T-helper 2 cell treated with Interferon-gamma antibody and Interleukin-4, amounts not matched to agents 5 μg/mL and 100 μg/mL, for 36 hours (primary cell): ENCODE data around the gene OFD1.

Experiments
- DNase-seq: peaks from one replicate; pipeline ENCODE4 v3.0.0; 2021; ENCODE audit warnings: low spot score
- H3K27ac Mint-ChIP-seq: one replicate; pipeline ENCODE4 v1.8.0; 2021; ENCODE audit warnings: mild to moderate bottlenecking, mixed read lengths
- H3K27me3 Mint-ChIP-seq: one replicate; pipeline ENCODE4 v1.8.0; 2021; ENCODE audit warnings: low read depth, mixed read lengths
- H3K36me3 Mint-ChIP-seq: one replicate; pipeline ENCODE4 v1.8.0; 2021; ENCODE audit warnings: low read depth, mixed read lengths
- H3K4me1 Mint-ChIP-seq: one replicate; pipeline ENCODE4 v1.8.0; 2021; ENCODE audit warnings: low read depth, mixed read lengths
- H3K4me3 Mint-ChIP-seq: one replicate; pipeline ENCODE4 v1.8.0; 2022; ENCODE audit warnings: mild to moderate bottlenecking, moderate library complexity, mixed read lengths
- H3K9me3 Mint-ChIP-seq: one replicate; pipeline ENCODE4 v1.8.0; 2021; ENCODE audit warnings: mixed read lengths

OFD1 gene

GRCh38 chrX:13750812-13751211 is 16.3 kb downstream of the OFD1 start:
- no peak for DNase-seq
- H3K4me3 Mint-ChIP-seq = no peak overlapping the region

GRCh38 chrX:13752141-13752540 is 17.6 kb downstream of the OFD1 start:
- Mint-ChIP-seq H3K27me3 (no peaks in the 10 kb centered on the region), H3K9me3 (no peaks in the 10 kb centered on the region), H3K27ac (no peak overlapping the region), H3K4me3 (no peak overlapping the region), H3K36me3 (peaks cover 19% of the 10 kb centered on the region), H3K4me1 (peaks cover 23% of the 10 kb centered on the region)
- no peak for DNase-seq

More at GRCh38 chrX:13750812-13751211, 16.3 kb downstream of the OFD1 start:
- Mint-ChIP-seq H3K4me1 (peaks cover 23% of the 10 kb centered on the region), H3K27ac (no peak overlapping the region), H3K36me3 (peaks cover 29% of the 10 kb centered on the region), H3K27me3 (no peaks in the 10 kb centered on the region), H3K9me3 (no peaks in the 10 kb centered on the region)

GRCh38 chrX:13752646-13753045 is 18.1 kb downstream of the OFD1 start:
- H3K27me3 Mint-ChIP-seq = no peaks in the 10 kb centered on the region
- peaks cover 18% of the 10 kb centered on the region for H3K4me1 Mint-ChIP-seq
- H3K9me3 Mint-ChIP-seq = no peaks in the 10 kb centered on the region
- H3K4me3 Mint-ChIP-seq = no peak overlapping the region
- H3K36me3 Mint-ChIP-seq = peaks cover 14% of the 10 kb centered on the region
- H3K27ac Mint-ChIP-seq = no peak overlapping the region
- no peak for DNase-seq

- Mint-ChIP-seq H3K9me3 (no peaks in the 10 kb centered on the region), H3K27me3 (no peaks in the 10 kb centered on the region), H3K27ac (no peak overlapping the region), H3K4me1 (peaks cover 18% of the 10 kb centered on the region), H3K36me3 (peaks cover 22% of the 10 kb centered on the region), H3K4me3 (no peak overlapping the region)
- DNase-seq = no peak
These were observed 20.2 kb downstream of the OFD1 start for GRCh38 chrX:13754765-13755164.

GRCh38 chrX:13755254-13755653 is 20.7 kb downstream of the OFD1 start:
- H3K4me3 Mint-ChIP-seq = no peak overlapping the region
- H3K27ac Mint-ChIP-seq = peak overlapping the region; percentile 31
- H3K36me3 Mint-ChIP-seq = peaks cover 25% of the 10 kb centered on the region

GRCh38 chrX:13756381-13756780 is 21.8 kb downstream of the OFD1 start:
- DNase-seq = no peak
- Mint-ChIP-seq H3K27ac (no peak overlapping the region), H3K4me1 (peaks cover 20% of the 10 kb centered on the region), H3K4me3 (no peak overlapping the region), H3K9me3 (no peaks in the 10 kb centered on the region), H3K27me3 (no peaks in the 10 kb centered on the region), H3K36me3 (peaks cover 30% of the 10 kb centered on the region)

More at GRCh38 chrX:13755254-13755653, 20.7 kb downstream of the OFD1 start:
- Mint-ChIP-seq H3K4me1 (peaks cover 18% of the 10 kb centered on the region), H3K27me3 (no peaks in the 10 kb centered on the region), H3K9me3 (no peaks in the 10 kb centered on the region)
- DNase-seq = no peak

- peaks cover 13% of the 10 kb centered on the region for H3K4me1 Mint-ChIP-seq
- no peak for DNase-seq
- peaks cover 29% of the 10 kb centered on the region for H3K36me3 Mint-ChIP-seq
- no peak overlapping the region for H3K4me3 Mint-ChIP-seq
- no peaks in the 10 kb centered on the region for H3K27me3 Mint-ChIP-seq
- no peaks in the 10 kb centered on the region for H3K9me3 Mint-ChIP-seq
- H3K27ac Mint-ChIP-seq = no peak overlapping the region
These were observed 24.7 kb downstream of the OFD1 start for GRCh38 chrX:13759152-13759718.

GRCh38 chrX:13760426-13760825 is 25.9 kb downstream of the OFD1 start:
- no peak for DNase-seq
- Mint-ChIP-seq H3K4me3 (no peak overlapping the region), H3K9me3 (no peaks in the 10 kb centered on the region), H3K4me1 (peaks cover 7% of the 10 kb centered on the region), H3K36me3 (peaks cover 23% of the 10 kb centered on the region), H3K27ac (no peak overlapping the region), H3K27me3 (no peaks in the 10 kb centered on the region)

- Mint-ChIP-seq H3K27ac (no peak overlapping the region), H3K36me3 (peaks cover 36% of the 10 kb centered on the region), H3K4me1 (peaks cover 5% of the 10 kb centered on the region), H3K9me3 (no peaks in the 10 kb centered on the region), H3K4me3 (no peak overlapping the region), H3K27me3 (no peaks in the 10 kb centered on the region)
- DNase-seq = no peak
These were observed 27.3 kb downstream of the OFD1 start for GRCh38 chrX:13761606-13762414.

GRCh38 chrX:13763489-13763888 is 28.9 kb downstream of the OFD1 start:
- no peak overlapping the region for H3K27ac Mint-ChIP-seq
- no peak for DNase-seq
- H3K9me3 Mint-ChIP-seq = no peaks in the 10 kb centered on the region
- H3K36me3 Mint-ChIP-seq = peaks cover 41% of the 10 kb centered on the region
- H3K4me1 Mint-ChIP-seq = peaks cover 5% of the 10 kb centered on the region
- H3K4me3 Mint-ChIP-seq = no peak overlapping the region
- H3K27me3 Mint-ChIP-seq = no peaks in the 10 kb centered on the region

- no peak overlapping the region for H3K27ac Mint-ChIP-seq
These were observed 29.7 kb downstream of the OFD1 start for GRCh38 chrX:13764281-13764680.

GRCh38 chrX:13764765-13765164 is 30.2 kb downstream of the OFD1 start:
- peaks cover 42% of the 10 kb centered on the region for H3K36me3 Mint-ChIP-seq
- H3K27ac Mint-ChIP-seq = no peak overlapping the region
- no peaks in the 10 kb centered on the region for H3K27me3 Mint-ChIP-seq
- H3K4me1 Mint-ChIP-seq = peaks cover 5% of the 10 kb centered on the region
- no peaks in the 10 kb centered on the region for H3K9me3 Mint-ChIP-seq
- no peak for DNase-seq
- no peak overlapping the region for H3K4me3 Mint-ChIP-seq

More at GRCh38 chrX:13764281-13764680, 29.7 kb downstream of the OFD1 start:
- peaks cover 42% of the 10 kb centered on the region for H3K36me3 Mint-ChIP-seq
- H3K27me3 Mint-ChIP-seq = no peaks in the 10 kb centered on the region
- no peak for DNase-seq
- H3K4me1 Mint-ChIP-seq = peaks cover 5% of the 10 kb centered on the region
- no peaks in the 10 kb centered on the region for H3K9me3 Mint-ChIP-seq
- no peak overlapping the region for H3K4me3 Mint-ChIP-seq

- no peaks in the 10 kb centered on the region for H3K27me3 Mint-ChIP-seq
- no peak for DNase-seq
- no peak overlapping the region for H3K4me3 Mint-ChIP-seq
- no peaks in the 10 kb centered on the region for H3K9me3 Mint-ChIP-seq
- peaks cover 3% of the 10 kb centered on the region for H3K4me1 Mint-ChIP-seq
- H3K36me3 Mint-ChIP-seq = peaks cover 39% of the 10 kb centered on the region
- no peak overlapping the region for H3K27ac Mint-ChIP-seq
These were observed 34.4 kb downstream of the OFD1 start for GRCh38 chrX:13768939-13769338.

GRCh38 chrX:13770013-13770535 is 35.5 kb downstream of the OFD1 start:
- H3K4me3 Mint-ChIP-seq = no peak overlapping the region
- DNase-seq = no peak
- H3K36me3 Mint-ChIP-seq = peaks cover 47% of the 10 kb centered on the region
- H3K9me3 Mint-ChIP-seq = no peaks in the 10 kb centered on the region
- H3K27me3 Mint-ChIP-seq = no peaks in the 10 kb centered on the region
- no peak overlapping the region for H3K27ac Mint-ChIP-seq
- H3K4me1 Mint-ChIP-seq = peaks cover 3% of the 10 kb centered on the region
